Measurements from ENCODE around the gene TMEM204.

DNA sequence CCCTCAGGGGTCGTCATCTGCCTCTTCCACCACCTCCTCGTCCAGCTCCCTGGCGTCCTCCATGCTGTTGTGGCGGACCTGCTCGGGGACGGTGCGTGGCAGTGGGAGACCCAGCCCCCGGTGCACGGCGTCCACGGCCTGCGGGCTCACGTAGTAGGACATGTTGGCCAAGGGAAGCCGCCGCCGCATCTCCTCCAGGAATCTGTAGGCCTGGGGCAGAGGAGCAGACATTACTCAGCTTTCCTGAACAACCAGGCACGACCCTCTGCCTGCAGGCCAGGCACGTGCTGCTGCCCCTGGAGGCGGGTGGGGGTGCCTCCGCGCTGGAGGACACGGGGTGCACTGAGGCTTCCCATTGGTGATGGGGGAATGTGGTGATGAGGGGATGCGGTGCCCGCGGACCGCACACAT is 22.5 kb upstream of the TMEM204 start:
- TF ChIP-seq, protein P1, sequence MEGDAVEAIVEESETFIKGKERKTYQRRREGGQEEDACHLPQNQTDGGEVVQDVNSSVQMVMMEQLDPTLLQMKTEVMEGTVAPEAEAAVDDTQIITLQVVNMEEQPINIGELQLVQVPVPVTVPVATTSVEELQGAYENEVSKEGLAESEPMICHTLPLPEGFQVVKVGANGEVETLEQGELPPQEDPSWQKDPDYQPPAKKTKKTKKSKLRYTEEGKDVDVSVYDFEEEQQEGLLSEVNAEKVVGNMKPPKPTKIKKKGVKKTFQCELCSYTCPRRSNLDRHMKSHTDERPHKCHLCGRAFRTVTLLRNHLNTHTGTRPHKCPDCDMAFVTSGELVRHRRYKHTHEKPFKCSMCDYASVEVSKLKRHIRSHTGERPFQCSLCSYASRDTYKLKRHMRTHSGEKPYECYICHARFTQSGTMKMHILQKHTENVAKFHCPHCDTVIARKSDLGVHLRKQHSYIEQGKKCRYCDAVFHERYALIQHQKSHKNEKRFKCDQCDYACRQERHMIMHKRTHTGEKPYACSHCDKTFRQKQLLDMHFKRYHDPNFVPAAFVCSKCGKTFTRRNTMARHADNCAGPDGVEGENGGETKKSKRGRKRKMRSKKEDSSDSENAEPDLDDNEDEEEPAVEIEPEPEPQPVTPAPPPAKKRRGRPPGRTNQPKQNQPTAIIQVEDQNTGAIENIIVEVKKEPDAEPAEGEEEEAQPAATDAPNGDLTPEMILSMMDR (IDR thresholded peaks at IDR 0.05; ENCODE audit: poor library complexity, severe bottlenecking): no peak
- TF ChIP-seq EZH2 (IDR thresholded peaks at IDR 0.05; ENCODE audit: borderline replicate concordance, insufficient read depth, low read length, poor library complexity, severe bottlenecking) (no peak), POLR2AphosphoS5 (IDR thresholded peaks at IDR 0.05) (no peak)

Data from neural cell (in vitro differentiated cells).